Activated T-cell treated with anti-CD3 and anti-CD28 coated beads for 1 hour (primary cell): ENCODE results near the gene TMC2.
"Not testable (repeated sequence)": the region's sequence is repeated elsewhere in the genome, so short reads cannot be mapped to it uniquely, and the experiment has no call there.

ENCODE experiments used
- DNase-seq: peaks from one replicate; pipeline ENCODE4 v3.0.0-alpha.2; 2020; ENCODE audit warnings: low read depth

TMC2 gene

DNA sequence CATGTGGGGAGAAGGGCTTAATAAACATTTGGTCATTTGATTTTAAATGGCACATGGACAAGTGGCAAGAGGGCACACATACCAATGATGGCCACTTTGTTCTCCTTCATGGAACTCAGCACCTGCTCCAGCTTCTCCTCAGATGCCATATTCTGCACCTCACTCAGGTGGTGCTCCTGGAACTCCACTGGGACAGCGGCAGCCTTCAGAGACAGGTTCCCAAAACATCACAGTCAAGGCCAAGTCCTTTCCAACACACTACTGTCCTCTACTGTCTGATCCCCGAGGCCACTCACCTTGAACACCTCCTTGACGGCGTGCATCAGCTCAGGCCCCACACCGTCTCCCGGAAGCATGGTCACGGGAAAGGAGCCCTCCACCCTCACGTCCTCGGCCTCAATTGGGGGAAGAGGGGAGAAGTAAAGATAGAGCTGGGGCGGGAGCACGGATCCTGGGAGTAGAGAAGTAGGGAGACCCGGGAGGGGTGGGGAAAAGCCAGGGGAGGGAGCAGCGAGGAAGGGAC lies 127.1 kb downstream of the TMC2 start:
- DNase-seq, result no peak

DNA sequence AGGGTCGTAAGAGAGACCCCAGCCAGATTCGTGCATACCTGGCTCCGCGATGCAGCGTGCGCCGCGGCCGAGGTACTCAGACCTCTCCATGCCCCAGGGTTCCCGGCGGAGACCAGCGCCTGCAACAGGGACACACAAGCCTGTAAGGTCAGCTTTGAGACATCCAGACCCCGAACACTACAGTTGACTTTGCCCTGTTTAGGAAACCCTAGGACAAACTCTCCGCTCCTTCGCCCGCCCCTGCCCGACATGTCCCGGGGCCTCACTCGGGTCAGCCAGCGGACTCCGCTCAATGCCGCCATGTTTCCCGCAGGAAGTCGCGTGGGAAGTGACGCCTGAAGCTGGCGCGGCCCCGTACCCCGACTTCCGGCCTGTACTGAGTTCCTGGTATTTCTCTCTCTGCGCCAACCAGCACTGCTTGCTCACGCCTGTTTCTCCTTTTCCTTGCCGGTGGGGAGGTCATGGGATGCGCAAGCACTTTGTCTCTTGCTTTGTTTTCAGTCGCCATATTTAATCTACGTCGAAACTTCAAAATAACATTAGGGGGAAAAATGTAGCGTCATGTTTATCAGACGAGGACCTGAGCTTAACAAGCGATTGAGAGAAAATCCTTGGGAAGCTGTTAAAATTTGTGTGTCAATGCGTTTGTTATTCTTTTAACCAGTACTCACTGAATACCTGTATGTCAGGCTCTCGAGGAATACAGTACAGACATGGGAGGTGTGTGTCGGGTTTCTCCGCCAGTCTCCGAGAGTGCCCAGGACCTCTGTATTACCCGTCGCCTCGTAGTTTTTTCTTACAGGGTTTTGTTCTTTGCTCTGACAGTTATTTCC lies 127.7 kb downstream of the TMC2 start, which contains the start of gene IDH3B:
TSS of gene IDH3B (minus strand) at position 330 of the 833 bp plus-strand sequence. CDS start at position 302, 28 bp downstream.
- DNase-seq, result peak; percentile 84

DNA sequence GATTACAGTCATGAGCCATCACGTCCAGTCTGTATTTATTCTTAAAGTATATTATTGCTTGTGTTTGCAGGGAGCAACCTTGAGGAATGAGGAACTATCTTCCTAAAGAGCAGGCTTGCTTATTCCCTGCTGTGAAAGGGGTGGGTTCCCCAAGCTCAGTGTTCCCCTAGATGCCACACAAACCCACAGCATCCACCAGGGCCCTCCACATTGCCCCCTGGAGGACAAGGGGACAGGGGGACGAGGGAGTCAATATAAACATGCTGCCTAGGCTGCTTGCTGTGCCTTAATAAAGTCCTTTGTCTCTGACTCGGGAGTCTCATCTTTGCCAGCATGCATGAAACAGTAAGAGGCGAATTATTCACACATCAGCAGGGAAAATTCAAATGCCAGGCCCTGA lies 135.6 kb downstream of the TMC2 start:
- no peak for DNase-seq

DNA sequence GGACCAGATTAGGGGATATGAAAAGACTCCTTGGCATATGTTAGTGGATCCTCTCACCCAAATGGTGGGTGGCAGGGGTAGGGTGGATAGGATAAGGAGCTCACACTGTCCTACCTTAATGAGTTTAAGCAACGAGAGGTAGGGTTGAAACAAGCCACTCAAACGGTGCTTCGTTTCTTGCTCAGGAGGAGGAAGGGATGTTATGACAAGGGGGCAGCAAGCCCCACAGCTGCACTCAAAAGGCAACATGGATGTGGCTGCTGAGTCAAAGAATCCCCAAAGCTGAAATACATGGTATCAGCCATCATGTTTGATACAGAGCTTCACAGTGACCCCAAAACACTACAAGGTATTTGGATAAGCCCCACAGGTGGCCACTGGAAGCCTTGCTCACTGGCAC lies 136.1 kb downstream of the TMC2 start:
- DNase-seq, result no peak

DNA sequence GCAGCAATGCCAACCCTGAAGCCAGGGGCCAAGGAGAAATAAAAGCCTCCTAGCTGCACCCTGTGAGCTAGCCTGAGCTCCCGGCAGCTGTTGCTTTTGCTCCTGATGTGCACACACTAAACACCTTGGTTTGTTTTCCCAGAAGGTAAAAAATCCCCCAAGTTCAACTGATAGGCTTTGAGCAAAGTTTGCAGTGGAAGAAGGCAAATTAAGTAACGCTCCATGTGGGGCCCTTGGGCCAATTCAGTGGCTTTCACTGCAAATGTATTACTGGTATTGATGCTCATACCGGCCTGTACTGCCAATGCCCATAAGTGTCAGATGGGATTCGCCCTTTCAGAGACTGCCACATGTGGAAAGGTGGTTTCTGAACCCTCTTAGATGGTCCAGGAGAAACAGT lies 137.1 kb downstream of the TMC2 start:
- no peak for DNase-seq

DNA sequence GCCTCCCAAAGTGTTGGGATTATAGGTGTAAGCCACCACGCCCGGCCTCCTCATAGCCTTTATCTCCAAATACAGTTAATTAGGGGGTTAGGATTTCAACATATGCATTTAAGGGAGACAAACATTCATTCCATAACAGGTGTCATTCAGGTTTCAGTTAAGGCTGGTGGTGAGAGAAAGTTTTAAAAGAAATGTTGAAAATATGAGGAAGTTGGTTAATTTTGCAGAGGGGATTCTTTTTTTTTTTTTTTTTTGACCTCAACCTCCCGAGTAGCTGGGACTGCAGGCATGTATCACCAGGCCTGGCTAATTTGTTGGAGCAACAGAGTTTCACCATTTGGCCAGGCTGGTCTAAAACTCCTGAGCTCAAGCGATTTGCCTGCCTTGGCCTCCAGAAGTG lies 143.7 kb downstream of the TMC2 start:
- DNase-seq, result no peak

DNA sequence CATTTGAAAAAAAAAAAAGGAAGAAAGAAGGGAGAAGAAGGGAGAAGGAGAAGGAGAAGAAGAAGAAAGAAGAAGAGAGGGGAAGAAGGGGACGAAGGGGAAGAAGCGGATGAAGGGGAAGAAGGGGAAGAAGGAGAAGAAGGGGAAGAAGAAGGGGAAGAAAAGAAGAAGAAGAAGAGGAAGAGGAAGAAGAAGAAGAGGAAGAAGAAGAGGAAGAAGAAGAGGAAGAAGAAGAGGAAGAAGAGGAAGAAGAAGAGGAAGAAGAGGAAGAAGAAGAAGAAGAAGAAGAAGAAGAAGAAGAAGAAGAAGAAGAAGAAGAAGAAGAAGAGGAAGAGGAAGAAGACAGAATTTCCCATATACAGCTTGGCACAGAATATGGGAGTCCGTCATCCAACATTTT lies 145.7 kb downstream of the TMC2 start:
- DNase-seq, result not testable (repeated sequence)

DNA sequence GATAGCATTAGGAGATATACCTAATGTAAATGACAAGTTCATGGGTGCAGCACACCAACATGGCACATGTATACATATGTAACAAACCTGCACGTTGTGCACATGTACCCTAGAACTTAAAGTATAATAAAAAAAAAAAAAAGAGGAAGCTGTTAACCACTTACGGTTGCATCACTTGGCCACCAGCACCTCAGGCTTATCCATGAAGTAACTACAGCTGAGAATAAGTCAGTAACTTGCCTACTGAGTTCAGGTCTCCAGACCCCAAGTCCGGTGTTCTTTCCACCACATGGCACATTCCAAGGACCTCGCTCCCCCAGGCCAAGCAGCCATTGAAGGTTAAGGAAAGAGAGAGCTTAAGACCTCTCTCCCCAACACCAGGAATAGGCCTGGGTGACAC lies 148.4 kb downstream of the TMC2 start:
- DNase-seq, result not testable (repeated sequence)

DNA sequence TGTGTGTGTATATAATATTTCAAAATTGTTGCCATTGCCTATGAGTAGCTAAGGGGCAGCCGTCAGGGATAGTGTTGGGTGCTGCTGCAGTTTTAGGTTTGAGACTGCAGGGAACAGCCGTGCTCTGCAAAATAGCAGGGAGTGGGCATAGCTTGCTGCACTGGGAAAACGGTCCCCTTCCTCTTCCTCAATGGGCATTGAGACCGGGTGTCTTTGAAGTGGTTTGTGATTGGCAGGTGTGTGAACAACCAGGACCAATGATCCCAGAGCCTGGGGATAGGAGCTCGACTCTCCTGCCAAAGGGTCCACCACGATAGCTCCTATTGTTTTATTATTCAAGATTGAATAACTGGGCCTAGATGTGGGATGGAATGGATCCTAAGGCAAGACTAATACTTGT lies 151.1 kb downstream of the TMC2 start:
- no peak for DNase-seq

DNA sequence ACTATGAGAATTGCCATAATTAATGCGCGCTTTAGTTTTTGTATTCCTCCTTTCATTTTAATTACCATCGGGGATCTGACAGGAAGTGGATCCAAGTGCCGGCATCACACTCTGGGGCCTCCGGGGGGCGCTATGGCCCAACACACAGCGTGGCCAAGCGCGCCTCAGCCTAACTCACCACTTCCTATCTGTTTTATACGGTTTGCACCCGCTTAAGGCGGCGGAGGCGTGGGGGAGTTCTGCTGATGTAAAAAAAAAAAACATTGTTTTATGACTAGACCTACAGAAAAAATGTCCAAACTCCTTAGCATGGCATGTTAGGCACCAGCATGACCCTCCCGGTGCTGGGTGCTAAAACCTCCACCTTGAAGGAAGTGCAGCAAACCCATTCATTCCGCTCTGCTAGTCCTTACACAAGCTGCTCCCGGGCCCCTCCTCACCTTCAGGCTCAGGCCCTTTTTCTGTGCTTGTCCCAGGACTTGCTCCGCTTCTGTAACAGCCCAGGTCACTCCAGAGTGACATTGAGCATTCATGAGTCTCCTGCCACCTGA lies 151.7 kb downstream of the TMC2 start:
- peak; percentile 62 for DNase-seq

DNA sequence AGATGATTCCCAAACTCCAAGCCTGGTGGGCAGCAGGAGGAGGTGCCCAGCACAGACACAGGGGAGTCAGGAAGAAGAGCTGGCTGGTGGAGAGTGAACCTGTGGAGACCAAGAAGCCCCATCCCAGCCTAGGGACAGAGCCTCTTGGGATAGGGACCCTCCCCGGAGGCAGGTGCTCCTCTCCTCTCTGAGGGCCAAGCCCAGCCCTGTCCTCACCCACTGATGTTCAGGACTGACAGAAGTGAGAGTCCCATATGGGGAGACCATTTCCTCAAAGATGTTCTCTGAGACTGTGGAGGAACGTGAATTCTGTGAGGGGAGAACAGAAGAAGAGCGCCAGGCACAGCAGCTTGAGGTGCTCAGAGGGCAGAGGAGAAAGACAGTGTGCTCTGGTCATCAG lies 153.8 kb downstream of the TMC2 start:
- no peak for DNase-seq

DNA sequence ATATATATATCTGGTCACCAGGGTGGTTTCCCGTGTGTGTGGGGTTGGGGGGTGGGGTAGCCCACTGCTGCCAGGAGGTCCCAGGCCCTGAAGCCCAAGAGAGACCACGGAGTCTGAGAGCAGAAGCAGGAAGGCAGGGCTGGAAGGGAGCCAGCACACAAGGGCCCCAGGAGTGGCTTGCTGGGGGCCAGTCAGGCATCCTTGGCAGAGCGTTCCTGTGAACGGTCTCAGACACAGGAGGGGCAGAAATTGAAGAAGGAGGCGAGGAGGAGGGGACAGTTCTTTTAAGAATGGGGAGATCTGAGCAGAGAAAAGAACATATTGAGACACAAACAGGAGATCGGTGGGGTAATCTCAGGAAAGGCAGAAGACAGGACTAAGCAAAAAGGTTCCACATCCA lies 154.3 kb downstream of the TMC2 start:
- no peak for DNase-seq

DNA sequence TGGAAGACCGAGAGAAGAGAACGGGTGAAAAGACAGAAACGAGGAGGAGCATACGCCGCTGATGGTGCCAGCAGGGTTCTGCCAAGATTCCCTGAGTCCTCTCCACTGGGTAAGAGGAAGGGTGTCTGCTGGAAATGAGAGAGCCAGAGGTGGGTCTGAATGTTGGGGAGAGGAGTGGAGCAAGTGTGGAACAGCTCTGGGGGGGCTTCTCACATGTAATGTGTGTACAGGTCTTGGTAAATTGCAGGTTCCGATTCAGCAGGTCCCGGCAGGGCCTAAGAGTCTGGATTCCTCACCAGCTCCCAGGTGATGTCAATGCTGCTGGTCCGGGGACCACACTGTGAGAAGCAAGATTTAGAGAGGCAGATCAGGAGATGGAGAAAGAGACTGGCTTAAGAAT lies 154.8 kb downstream of the TMC2 start:
- no peak for DNase-seq
